Measurements from ENCODE around the gene FHIT.

DNA sequence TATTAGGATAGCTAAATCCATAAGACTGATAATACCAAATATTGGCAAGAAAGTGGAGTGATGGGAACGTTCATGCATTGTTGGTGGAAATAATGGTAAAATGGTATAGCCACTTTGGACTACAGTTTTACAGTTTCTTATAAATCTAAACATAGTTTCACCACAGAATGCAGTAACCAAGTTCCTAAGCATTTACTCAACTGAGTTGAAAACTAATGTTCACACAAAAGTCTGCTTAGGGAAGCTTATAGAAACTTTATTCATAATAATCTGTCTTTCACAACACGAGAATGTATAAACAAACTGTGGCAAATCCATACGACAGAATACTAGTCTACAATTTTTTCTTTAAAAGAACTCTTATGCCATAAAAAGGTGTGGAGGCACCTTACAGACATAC is 969.3 kb downstream of the FHIT start:
- no peak for TF ChIP-seq POLR2A (IDR thresholded peaks at IDR 0.05)
- TF ChIP-seq POLR2AphosphoS5 (IDR thresholded peaks at IDR 0.05), result no peak
- TF ChIP-seq, protein P1, sequence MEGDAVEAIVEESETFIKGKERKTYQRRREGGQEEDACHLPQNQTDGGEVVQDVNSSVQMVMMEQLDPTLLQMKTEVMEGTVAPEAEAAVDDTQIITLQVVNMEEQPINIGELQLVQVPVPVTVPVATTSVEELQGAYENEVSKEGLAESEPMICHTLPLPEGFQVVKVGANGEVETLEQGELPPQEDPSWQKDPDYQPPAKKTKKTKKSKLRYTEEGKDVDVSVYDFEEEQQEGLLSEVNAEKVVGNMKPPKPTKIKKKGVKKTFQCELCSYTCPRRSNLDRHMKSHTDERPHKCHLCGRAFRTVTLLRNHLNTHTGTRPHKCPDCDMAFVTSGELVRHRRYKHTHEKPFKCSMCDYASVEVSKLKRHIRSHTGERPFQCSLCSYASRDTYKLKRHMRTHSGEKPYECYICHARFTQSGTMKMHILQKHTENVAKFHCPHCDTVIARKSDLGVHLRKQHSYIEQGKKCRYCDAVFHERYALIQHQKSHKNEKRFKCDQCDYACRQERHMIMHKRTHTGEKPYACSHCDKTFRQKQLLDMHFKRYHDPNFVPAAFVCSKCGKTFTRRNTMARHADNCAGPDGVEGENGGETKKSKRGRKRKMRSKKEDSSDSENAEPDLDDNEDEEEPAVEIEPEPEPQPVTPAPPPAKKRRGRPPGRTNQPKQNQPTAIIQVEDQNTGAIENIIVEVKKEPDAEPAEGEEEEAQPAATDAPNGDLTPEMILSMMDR (IDR thresholded peaks at IDR 0.05), result no peak
- no peak for TF ChIP-seq EP300 (IDR thresholded peaks at IDR 0.05; ENCODE audit: low read depth)

Measured in transverse colon (tissue), 4 donors.